HG03108 (cell line): ENCODE data around the gene PLEKHJ1.

Experiments used
- ATAC-seq: cut with Tn5 transposase; IDR thresholded peaks from one replicate; pipeline ENCODE4 v1.9.1; 2021; ENCODE audit warnings: moderate library complexity; ENCODE audit not compliant: unreplicated experiment

PLEKHJ1 gene

GRCh38 chr19:2237051-2237868 is 1.1 kb upstream of the PLEKHJ1 start:
- no peak for ATAC-seq

DNA sequence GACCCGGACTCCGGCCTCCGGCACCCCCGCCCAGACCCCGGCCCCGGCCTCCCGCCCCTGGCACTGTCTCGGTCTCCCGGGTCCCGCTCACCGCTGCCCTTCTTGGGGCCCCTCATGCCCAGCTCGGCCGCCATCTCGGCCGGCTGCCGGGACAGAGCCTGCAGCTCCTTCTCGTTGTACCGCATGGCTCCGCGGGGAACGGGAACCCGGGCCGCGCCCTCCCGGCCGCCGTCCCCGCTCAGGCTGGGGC is 140 bp downstream of the PLEKHJ1 start:
- no peak for ATAC-seq

DNA sequence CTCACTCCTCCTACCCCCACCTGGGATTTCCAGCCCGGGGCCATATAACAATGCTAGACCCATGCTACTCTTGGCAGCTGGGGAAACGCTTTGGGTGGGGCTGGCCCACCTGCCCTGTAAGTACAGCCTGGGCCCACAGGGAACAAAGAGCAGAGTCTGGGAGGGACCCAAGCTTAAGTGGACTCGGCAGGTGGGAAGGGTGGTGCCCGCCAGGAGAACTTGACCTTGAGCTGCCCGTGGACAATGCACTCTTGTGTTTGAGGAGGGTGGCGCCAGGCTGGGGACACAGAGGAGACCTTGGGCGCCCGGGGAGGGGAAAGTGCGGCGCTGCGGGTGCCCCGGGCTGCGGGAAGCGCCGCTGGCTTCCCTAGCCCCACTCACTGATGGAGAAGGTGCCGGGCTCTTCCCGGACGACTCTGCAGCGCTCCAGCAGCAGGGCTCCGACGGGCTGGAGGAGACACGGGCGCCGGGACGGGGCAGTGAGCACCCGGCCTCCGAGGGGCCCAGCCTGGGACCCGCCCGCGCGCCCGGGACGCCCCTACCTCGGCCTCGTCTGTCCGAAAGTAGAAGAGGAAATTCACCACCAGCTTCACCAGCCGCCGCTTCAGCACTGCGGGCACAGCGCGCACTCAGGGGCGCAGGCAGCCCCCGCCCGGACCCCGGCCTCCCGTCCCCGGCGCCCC is 607 bp downstream of the PLEKHJ1 start:
- ATAC-seq = peak; percentile 14

DNA sequence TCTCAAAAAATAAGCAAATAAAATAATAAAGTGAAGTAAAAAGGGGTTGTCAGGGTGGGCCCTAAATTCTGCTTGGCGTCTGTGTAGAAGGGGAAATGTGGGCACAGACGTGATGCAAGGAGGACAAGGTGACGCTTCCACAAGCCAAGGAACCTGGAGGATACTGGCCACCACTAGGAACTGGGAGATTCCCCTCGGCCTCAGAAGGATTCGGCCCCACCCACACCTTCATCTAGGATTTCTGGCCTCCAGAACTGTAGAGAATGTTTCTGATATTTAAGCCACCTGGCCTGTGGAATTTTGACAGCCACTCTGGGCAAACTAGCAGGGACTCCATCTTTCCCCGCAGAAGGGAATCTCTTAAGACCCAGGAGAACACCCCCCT is 1.1 kb downstream of the PLEKHJ1 start:
- no peak for ATAC-seq

GRCh38 chr19:2233601-2234280 is 2.4 kb downstream of the PLEKHJ1 start:
- ATAC-seq = no peak

GRCh38 chr19:2232286-2233151 is 3.6 kb downstream of the PLEKHJ1 start:
- ATAC-seq = no peak

- ATAC-seq = no peak
Measured at GRCh38 chr19:2231621-2232221, 4.4 kb downstream of the PLEKHJ1 start.

DNA sequence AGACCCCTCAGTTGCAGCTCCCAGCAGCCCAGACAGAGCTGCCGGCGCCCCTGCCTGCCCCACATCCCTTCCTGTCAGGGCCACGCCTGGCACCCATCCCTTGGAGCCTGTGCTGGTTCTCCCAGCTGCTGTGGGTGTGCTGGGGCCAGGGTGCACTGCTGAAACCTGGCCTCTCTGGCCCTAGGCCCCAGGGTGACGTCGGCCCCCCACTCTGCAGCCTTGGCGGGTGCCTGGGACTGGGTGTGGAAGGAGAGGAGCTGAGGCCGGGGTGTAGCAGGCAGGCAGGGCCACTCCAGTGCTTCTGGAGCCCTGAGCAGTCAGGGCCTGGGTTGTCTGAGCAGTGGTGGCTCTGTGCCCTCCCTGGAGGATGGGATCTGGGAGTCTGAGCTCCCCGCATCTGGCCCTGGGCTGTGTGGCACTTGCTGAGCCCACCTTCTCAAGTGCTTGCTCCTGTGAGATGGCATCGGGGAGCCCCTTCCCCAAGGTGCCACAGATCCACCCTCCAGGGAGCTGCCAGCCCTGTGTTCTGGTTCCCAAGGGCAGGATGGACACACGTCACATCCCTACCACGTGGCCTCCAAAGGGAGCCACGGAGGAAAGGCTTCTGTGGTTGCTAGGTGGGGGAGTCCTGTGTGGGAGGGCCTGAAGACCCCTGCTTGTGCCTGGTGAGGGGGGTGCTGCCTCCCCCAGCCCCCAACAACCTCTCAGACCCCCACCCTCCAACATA is 5.2 kb downstream of the PLEKHJ1 start:
- no peak for ATAC-seq

GRCh38 chr19:2230033-2230531 is 6.0 kb downstream of the PLEKHJ1 start:
- no peak for ATAC-seq

DNA sequence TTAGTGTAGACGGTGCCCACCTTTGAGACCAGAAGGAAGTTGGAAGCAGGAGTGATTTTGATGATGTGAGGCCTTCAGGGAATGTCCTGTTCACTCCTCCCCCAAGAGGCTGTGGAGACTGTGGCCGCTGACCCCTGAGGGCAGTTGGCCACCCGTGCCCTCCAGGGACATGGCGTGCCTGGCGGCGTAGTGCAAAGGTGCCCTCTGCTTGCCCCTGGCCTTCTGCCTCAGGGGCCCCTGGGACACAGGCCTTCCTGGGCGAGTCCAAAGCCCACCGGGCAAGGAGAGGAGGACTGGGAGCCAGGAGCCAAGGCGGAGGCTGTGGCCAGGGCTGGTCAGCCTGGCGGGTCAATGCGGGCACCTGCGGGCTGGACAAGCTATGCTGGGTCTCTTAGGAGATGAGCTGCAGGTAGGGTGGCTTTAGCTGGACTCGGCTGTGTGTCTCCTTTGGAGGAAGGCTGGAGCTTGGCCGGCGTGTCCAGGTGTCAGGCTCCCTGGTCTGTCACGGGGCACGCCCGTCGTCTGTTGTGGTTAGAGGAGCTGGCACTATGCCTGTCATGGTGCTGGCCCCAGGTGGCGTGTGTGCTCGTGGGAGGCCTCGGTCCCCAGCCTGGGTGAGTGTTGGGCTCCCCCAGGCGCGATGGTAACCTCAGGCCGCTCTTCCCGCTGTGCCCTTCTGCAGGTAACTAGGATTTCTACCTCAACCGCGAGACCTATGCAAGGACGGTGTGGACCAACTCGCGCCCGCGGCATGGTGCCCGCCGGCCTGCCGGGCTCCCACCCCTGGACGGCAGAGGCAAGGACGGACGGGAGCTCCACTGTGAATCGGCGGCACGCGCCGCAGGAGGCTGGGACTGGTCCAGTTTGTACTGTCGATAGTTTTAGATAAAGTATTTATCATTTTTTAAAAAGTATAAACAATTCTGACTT is 6.8 kb downstream of the PLEKHJ1 start:
- no peak for ATAC-seq

DNA sequence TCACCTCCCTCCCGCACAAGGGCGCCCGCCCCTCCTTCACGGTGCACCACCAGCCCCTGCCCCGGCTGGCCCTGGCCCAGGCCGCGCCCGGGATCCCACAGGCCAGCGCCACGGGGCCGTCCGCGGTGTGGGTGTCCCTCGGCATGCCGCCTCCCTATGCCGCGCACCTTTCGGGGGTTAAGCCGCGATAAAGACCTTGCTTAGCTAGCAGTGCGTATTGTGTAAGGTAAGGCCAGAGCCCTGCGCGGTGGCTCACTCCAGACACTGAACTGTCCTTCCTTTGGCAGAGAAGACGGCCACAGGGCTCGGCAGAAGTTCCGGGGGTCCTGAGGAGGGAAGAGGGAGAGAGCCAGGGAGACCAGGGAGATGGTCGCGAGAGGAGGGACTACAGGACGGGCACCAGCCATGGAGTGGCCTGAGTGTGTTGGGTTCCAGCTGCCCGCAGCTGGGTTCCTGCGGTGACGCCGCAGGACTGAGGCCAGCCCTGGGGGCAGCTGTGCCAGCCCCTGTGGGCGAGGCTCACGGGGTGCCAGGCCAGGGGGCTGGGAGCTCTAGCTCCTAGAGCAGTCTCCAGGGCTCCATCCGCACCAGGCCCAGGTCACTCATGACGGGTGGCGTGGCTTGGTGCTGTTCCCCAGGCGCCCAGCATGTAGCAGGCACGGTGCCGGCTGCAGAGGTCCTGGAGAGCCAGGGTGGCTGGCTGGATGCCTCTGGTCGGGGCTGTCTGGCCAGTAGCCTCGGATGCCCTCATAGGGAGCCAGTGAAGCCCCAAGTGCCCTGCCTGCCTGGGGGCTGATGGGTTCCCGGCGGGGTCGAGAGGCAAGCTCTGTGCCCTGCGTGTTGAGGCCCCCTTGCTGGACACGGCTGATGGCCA is 7.7 kb downstream of the PLEKHJ1 start:
- no peak for ATAC-seq

- ATAC-seq = no peak
Measured at GRCh38 chr19:2227415-2228156, 8.5 kb downstream of the PLEKHJ1 start.

DNA sequence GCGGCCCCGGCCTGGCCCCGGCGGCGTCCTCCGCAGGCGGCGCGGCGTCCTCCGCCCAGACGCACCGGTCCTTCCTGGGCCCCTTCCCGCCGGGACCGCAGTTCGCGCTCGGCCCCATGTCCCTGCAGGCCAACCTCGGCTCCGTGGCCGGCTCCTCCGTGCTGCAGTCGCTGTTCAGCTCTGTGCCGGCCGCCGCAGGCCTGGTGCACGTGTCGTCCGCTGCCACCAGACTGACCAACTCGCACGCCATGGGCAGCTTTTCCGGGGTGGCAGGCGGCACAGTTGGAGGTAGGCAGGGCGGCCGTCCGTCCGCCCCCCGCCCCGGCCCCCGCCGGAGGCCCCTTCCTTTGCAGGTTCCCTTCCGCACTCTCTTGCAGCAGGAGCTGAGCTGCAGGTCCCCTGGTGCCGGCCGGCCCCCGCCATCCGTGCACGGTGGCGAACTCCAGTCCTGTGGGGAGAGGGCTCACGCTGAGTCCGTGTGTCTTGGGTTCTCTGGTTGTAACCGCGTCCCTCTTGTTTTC is 9.2 kb downstream of the PLEKHJ1 start:
- no peak for ATAC-seq

DNA sequence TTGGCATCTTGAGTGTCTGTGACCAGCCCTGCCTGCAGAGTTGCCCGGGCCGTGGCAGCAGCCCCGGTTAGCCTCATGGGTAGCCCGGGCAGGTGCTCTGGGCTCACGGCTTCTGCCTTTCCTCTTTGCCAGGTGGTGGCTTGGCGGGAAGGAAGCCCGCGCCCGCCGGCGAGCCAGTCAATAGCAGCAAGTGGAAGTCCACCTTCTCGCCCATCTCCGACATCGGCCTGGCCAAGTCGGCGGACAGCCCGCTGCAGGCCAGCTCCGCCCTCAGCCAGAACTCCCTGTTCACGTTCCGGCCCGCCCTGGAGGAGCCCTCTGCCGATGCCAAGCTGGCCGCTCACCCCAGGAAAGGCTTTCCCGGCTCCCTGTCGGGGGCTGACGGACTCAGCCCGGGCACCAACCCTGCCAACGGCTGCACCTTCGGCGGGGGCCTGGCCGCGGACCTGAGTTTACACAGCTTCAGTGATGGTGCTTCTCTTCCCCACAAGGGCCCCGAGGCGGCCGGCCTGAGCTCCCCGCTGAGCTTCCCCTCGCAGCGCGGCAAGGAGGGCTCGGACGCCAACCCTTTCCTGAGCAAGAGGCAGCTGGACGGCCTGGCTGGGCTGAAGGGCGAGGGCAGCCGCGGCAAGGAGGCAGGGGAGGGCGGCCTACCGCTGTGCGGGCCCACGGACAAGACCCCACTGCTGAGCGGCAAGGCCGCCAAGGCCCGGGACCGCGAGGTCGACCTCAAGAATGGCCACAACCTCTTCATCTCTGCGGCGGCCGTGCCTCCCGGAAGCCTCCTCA is 9.9 kb downstream of the PLEKHJ1 start:
- ATAC-seq = no peak

DNA sequence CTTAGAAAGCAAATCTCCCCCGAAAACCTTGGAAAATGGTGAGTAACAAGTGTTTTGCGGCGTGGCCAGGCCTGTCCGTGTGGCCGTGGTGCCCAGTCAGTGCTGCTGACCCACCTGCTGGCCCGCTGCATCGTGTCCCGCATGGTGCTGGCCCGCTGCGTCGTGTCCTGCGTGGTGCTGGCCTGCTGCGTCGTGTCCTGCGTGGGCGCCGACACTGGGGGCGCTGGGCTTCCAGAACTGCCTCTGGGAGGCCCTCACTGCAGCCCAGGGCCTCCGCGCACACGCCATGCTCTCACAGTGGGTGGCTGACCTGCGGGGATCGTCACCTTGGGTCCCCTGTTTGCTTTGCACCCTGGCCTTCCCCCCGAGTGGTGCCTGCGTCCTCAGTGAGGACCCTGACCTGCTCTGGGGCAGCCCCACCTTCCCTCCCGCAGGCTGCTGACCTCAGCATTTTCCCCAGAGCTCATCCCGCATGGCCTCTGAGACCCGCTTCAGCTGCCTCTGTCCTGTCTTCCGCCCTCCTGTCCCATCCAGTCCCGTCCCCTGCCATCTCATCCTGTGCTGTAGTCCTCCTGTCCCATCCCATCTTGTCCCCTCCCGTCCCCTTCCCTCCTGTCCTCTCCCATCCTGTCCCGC is 10.6 kb downstream of the PLEKHJ1 start:
- ATAC-seq = no peak
